Hematopoietic multipotent progenitor cell treated with erythropoietin and hydrocortisone succinate and interleukin-3 and kit ligand, for 8 days (in vitro differentiated cells): ENCODE data around the gene PARD6A.
"Not testable (repeated sequence)": the region's sequence is repeated elsewhere in the genome, so short reads cannot be mapped to it uniquely, and the experiment has no call there.

ENCODE experiments used
- DNase-seq: peaks from one replicate; pipeline ENCODE4 v3.0.0-alpha.2; 2015

The PARD6A gene

DNA sequence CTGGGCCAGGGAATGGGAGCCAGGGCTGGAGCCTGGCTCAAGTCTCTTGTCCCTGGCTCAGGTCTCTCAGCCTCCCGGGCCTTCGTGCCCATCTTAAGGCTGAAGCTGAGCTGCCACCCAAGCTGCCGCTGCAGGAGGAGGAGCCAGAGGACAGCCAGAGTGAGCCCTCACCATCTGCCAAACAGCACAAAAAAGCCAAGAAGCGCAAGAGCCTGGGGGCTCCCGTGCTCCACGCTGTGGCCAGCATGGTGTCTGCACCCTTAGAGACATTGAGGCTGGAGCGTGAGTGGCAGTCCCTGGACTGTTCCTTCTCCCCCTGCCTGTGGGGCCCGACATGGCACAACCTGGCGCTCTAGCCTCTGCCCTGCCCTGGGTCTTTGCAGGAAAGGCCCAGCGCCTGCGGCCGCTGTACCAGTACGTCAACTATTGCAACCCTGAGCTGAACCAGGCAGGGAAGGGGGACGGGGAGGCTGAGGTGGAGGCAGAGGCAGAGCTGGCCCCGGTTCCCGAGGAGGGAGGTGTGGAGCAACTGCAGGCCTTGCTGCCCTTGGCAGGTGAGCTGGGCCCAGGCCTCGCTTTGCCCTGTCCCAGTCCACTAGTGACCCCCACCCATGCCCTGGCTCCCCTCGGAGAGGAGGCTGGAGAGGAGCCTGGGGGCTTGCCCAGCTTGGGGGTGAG lies 7.2 kb downstream of the PARD6A start:
- peak; percentile 98 for DNase-seq

DNA sequence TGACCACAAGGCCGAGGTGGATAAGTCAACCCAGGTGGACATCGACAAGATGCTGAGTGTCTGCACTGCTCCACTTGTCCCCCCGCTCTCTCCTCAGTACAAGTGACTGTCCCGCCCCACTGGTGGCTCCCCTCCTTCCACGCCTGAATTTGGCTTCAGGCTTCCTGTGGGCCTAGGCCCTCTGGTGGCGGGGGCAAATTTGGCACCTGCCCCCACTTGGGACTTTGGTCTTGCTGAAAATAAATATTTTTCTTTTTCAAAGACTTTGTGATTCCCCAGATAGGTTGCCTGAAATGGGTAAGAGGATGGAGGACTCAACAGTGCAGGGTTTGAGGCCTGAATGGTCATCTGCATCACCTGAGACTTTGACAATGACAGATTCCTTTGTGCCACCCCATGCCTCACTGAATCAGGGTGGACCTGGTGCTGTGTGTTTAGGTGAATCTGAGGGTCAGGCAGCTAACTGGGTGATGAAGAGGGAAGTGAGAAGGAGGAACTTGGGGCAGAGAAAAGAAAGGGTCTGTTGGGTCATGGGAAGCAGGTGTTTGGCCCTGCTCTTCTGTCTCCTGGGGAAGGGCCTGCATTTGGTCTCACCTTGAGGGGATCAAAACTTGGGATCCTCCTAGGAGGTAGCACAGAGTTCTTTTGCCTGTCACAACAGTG lies 7.9 kb downstream of the PARD6A start:
- DNase-seq = peak; percentile 50

DNA sequence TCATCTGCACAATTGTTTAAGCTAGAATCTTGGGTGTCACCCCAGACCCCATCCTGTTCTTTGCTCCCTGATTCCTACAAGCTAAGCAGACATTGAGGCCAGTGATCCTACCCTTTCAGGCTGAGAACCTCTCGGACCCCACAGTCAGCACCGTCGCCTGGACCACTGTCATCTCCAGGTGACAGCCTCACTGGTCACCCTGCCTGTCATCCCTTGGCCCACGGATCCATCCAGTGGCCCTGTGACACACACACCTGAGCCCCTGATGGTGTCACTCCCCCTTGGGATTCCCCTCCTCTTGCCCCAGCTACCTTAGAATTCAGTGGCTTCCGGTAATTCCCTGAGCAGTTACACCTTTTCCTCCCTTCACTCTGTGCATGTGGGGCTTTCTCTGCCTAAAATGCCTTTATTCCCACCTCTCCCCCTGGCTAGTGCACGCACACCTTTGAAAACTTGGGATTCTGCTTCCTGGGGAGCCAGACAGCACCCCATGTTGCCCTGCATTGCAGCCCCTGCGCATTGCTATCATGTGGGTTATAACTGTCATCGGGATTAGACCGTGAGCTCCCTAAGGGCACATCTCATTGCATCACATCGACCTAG lies 8.8 kb downstream of the PARD6A start:
- DNase-seq = no peak

DNA sequence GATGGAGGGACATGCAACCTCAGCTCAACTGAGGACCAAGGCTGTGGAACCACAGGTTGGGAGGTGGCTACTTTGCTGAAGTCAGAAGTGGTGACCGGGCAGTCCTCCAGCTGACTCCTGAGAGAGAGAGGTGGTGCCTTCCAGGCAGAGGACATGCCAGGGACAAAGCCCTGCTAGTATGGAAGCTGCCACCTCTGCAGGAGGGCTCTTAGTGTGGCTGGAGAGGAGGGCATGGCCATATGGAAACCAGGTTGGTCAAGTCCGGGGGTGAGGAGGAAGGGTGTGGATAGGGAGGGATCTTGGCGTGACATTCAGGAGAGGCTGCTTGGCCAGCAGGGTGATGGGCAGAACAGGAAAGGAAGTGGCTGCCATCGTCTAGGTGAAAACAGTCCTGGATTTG lies 11.5 kb downstream of the PARD6A start:
- DNase-seq = no peak

DNA sequence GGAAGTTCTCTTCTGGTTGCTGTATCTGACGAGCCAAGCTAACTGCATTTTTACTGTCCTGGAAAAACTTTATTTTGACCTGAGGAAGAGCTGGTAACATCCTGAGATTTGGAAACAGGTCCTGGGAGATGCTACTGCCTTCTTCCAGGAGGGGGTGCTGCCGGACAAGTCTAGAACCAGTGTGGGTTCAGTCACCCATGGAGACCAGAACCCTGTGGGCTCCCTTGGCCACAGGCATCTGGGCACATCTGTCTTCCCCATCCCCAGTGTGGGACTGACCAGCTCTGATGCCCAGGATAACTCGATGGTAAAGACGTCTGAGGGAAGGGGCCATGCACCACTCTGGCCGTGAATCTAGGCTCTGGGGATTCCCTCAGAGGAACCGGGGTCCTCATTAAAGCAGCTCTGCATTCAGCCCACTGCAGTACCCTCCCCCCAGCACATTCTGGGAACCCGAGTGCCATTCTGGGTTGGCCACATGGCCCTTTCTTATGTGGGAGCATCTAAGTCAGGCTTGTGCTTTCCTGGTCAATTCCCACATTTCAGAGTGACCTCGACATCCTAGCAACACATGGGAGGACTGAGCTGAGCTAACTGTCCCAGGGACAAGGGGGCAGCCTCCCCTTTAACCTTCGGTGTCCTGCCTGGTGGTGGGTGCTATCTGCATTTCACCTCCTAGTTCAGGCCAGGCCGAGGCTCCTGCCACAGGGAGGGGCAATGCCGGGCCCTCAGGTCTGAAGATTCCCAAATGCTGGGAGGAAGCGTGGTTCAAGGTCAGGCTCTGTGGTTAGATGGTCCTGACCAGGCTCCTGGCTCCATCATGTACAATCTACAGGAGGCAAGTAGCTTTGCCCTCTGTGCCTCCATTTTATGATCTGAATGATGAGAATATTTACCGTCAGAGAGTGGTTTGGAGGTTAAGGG lies 12.2 kb downstream of the PARD6A start:
- peak; percentile 85 for DNase-seq

DNA sequence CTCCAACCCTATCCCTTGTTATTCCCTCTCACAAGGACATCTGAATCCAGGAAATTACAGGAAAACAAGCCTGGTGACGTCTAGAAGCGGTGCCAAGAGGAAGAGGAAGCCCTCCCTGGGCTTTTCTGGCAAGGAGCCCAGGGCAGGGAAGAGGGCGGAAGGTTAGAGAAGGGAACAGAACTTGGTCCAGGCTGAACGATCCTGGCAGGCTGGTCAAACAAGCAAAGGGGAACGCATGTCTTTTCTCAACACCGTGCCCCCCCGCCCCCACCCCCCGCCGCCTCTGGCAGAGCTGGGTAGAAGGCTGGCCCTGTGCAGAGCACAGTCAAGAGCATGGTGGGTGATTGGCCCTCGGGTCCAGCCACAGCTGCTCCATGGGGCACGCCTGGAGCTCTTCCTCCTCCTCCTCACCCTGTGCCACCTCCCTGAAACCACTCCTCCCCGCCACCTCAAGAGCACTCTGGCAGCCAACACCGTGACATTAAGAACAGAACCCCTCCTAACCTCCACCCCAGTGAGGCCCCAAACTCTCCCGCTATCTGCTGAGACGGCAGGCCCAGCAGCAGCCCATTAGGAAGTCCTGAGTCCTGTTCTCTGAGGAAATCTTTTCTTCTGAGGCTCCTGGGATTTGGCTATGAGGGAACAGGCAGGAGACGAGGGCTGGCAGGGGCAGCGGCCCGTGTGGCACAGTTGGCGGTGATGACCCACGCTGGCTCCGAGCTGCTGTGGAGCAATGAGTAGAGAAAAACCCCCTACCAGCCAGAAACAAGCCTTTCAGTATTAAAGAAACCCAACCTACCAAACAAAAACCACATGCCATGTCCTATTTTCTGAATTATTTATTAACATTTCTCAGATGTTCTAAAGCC lies 13.2 kb downstream of the PARD6A start:
- DNase-seq = peak; percentile 79

DNA sequence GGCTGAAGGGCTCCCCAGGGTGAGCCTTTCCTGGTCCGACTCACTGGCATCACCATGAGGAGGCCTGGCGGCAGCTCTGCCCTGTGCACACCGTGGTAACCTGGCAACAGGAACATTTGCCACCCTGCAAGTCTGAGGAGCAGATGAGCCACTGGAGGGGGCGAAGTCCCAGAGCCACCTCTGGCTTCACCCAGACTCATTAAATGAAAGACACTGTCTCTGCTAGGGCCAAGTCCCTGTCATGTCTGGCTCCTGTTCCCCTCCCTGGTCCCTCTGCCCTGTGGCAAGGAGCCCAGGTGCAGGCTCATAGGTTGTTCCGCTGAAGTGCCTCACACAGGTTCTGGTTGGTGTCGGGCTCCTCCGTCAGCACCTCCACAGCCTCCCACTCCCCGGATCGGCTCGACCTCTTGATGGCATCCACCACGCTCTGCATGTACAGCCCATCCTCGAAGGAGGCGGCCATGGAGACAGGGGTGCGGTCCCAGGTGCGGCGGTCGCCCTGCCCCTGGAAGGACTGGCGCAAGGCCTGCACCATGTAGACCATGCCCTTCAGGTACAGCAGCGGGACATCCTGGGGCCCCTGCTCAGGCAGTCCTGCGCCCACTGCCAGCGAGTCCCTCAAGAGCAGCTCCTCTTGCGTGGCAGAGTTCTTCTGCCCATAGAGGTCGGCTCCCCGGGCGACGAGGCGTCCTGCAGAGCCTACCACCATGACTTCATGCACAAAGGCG lies 14.3 kb downstream of the PARD6A start:
- DNase-seq = no peak

DNA sequence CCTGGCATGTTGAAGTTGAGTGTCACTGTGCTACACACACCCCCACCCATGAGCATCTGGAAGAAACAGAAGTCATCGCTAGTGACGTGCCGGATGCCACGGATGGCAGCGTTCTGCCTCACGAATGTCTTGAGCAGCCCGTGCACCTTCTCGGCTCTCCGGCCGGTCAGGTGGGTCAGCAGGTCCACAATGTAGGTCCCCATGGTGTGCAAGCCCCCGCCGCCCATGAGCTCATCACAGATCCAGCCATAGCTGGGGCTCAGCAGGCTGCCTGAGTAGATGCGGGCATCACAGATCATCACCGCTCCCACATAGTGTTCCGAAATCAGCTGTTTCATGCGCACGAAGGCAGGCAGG lies 14.8 kb downstream of the PARD6A start:
- no peak for DNase-seq

DNA sequence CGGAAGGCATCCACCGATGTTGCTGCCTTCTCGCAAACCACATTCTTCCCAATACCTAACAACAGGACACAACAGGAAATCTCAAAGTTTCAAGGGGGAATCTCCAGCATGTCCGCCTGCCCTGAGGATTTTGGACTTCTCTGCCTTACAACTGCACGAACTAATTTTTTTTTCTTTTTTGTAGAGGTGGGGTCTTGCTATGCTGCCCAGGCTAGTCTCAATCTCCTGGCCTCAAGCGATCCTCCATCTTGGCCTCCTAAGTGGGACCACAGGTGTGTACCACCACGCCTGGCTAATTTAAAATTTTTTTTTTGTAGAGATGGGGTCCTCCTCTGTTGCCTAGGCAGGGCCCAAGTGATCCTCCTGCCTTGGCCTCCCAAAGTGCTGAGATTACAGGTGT lies 15.2 kb downstream of the PARD6A start:
- no peak for DNase-seq

DNA sequence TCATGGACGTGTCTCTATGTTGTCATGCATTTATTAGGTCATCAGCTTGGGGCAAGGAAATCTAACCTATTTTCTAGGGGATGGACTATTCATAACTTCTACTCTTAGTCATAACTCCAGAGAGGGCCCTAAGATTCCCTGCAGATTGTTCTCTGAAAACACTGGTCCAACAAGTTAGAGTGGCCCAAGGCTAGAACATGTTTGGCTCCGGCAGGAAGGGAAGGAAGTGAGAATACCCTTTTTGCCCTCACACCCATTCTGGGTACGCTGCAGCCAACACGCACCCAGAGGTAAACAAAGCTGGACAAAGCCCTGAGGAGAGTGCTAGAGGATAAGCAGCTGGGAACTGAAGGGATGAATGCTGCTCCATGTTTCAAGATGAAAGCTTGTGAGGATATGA lies 15.8 kb downstream of the PARD6A start:
- DNase-seq = no peak

DNA sequence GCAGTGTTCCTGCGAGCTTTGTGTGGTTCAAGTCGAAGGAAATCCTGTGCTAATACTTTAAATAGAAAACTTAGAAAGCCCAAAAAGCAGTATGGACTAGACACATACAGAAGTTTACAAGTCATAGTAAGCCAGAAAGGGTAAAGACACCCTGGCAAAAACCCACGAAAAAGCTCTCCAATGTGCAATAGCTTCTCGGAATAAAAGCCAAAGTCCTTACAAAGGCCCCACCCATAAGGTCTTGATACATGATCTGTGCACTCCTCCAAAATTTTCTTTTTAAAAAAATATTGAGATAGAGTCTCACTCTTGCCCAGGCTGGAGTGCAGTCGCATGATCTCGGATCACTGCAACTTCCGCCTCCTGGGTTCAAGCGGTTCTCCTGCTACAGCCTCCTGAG lies 16.2 kb downstream of the PARD6A start:
- no peak for DNase-seq

DNA sequence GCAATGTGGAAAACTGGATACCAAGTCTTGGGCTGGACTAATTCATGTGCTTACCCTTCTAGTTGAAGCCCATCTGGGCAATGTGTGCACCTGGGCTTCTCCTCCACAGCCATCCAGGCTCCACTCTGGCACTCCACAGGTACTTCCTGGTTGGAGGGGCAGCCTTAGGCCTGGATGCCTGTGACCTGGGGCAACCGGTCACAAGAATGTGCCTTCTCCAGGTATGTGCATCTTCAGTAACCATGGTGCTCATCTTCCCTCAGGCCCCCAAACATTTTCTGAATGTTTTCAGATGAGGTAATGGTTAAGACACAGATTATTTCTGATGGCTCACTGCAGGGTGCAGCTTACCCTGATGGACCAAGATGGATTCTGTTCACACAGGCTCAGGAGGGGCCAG lies 17.0 kb downstream of the PARD6A start:
- no peak for DNase-seq

DNA sequence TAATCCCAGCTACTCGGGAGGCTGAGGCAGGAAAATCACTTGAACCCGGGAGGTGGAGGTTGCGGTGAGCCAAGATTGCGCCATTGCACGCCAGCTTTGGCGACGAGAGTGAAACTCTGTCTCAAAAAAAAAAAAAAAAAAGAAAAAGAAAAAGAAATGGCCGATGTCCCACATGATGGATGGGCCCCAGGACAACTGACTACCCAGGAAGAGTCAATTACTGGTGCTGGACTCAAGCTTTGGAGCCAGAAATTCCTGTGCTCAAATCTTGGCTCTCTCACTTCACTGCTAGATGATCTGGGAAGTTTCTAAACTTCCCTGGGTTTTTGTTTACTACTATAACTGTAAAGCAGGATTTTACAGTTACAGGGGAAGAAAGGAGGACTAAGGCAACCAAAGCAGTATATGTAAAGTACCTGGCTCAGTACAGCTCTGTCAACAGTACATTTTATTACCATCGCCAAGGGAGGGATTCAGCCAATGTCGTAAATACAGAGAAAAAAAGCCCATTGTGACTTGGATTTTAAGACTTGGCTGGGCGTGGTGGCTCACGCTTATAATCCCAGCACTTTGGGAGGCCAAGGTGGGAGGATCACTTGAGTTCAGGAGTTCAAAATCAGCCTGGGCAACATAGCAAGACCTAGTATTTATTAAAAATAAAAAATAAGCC lies 17.7 kb downstream of the PARD6A start:
- no peak for DNase-seq

DNA sequence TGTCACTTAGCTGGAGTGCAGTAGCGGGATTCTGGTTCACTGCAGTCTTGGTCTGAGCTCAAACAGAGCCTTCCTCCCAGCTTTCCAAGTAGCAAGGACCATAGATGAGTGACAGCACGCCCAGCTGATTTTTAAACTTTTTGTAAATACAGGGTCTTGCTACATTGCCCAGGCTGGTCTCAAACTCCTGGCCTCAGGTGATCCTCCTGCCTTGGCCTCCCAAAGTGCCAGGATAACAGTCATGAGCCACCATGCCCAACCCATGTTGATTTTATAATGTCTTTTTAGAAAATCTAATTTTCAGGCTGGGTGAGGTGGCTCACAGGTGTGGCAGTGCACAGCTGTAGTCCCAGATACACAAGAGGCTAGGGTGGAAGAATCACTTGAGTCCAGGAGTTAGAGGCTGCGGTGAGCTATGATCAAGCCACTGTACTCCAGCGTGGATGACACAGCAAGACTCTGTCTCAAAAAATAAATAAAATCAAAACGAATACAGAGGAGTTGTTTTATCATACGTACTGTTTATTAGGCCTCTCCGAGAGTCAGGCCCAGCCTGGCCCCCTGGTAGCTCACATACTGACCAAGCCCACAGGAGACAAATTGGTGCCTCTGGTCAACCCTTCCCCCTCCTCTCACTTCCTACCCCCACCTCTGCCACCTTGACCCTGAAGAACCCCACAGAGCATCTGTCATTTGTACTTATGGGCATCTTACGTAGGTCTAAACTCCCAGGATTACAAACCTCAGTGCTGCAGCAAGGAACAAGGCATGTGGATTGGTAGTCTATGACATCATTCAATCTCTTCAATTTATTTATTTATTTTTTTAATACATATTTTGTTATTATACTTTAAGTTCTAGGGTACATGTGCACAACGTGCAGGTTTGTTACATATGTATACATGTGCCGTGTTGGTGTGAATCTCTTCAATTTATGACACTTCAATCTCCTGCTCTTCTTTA lies 19.5 kb downstream of the PARD6A start:
- DNase-seq = no peak

DNA sequence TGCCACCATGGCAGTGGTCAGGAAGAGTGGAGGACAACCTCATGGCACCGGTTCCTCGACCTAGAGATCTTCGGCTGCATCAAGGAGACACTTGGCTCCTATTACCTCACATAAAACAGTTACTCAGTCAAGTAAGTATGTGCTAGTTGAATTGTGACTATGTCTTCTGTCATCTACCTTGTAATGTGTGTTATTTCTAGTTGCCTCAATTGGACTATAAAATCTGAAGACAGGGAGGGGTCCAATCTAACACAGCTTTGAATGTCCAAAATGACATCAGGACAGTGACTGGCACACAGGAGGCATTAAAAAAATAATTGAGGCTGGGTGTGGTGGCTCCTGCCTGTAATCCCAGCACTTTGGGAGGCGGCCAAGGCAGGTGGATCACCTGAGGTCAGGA lies 23.0 kb downstream of the PARD6A start:
- DNase-seq = no peak

DNA sequence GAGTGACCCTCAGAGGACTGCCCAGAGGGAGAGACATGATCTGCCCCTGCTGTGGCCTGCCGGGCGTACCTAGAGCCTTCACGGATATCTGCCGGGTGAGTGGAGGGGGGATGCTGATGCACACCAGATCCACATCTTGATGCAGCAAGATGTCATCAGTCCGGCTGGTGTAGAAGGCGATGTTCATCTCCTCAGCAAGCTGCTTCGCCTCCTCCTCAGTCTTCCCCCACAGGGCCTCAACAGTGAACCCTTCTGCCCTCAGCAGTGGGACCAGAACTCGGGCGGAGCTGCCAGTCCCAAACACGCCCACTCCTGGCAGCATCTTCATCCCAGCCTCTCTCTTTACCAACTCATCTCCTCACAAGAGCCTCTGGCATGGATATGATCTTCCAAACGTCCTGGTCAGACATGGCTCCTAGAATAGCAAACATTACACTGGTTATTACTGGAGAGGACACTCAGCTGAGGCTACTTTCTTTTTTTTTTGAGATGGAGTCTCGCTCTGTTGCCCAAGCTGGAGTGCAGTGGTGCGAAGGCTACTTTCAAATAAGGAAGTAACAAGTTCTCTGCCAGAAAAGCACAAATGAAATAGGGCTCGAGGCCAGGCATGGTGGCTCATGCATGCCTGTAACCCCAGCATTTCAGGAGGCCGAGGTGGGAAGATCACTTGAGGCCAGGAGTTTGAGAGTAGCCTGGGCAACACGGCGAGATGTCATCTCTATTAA lies 24.8 kb downstream of the PARD6A start:
- DNase-seq = no peak

DNA sequence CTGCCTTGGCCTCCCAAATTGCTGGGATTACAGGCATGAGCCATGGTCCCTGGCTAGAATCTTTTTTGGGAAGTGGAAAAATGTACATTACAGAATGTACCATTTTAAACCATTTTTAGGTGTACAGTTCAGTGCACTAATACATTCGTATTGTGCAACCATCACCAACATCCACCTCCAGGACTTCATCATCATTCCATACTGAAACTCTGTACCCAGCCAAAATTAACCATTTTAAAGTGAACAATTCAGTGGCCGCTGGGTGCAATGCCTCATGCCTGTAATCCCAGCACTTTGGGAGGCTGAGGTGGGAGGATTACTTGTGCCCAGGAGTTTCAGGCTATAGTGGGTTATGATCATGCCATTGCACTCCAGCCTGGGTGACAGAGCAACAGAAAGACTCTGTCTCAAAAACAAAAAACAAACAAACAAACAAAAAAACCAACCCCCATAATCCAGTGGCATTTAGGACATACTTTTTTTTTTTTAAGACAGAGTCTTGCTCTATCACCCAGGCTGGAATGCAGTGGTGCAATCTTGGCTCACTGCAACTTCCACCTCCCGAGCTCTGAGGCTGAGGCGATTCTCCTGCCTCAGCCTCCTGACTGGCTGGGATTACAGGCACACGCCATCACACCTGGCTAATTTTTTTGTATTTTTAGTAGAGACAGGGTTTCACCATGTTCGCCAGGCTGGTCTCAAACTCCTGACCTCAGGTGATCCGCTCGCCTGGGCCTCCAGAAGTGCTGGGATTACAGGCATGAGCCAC lies 32.9 kb downstream of the PARD6A start:
- not testable (repeated sequence) for DNase-seq

DNA sequence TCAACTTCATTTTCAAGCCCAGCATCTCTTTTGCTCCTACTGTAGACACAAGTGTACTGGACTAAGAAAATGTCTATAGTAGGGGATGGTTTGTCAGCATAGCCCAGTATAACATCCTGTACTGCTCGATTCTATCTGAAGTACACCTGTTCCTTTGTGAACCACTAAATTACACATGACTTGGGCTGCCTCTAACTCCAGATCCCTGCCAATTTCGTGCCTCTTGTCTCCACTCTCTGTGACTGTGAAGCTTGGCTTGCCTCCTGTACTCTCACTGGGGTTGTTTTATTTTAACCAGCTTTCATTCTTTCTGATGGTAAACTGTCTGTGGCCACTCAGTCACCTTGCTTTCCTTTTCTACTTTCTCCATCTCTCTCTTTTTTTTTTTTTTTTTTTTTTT lies 33.9 kb downstream of the PARD6A start:
- no peak for DNase-seq
